Stimulated activated memory B cell treated with anti-CD40 and anti-IgM and Interleukin-4, amounts not matched to agents 10 μg/mL and 1 μg/mL and 100 μg/mL, for 72 hours (primary cell): Measurements from ENCODE around the gene EFHD2.
"Not testable (repeated sequence)": the region's sequence is repeated elsewhere in the genome, so short reads cannot be mapped to it uniquely, and the experiment has no call there.

Source experiments
- ATAC-seq: fragments of 150-1000 bp; cut with Tn5 transposase; 2 replicates; pipeline ENCODE4 v1.10.0; 2021
- H3K27ac Mint-ChIP-seq: one replicate; pipeline ENCODE4 v1.8.0; 2022; ENCODE audit warnings: mild to moderate bottlenecking, mixed read lengths
- H3K27me3 Mint-ChIP-seq: one replicate; pipeline ENCODE4 v1.8.0; 2022; ENCODE audit warnings: mixed read lengths
- H3K36me3 Mint-ChIP-seq: one replicate; pipeline ENCODE4 v1.8.0; 2022; ENCODE audit warnings: mixed read lengths
- H3K4me1 Mint-ChIP-seq: one replicate; pipeline ENCODE4 v1.8.0; 2022; ENCODE audit warnings: mixed read lengths
- H3K4me3 Mint-ChIP-seq: one replicate; pipeline ENCODE4 v1.8.0; 2022; ENCODE audit warnings: mild to moderate bottlenecking, moderate library complexity, mixed read lengths
- H3K9me3 Mint-ChIP-seq: one replicate; pipeline ENCODE4 v1.8.0; 2022; ENCODE audit warnings: mixed read lengths

EFHD2 gene

GRCh38 chr1:15444468-15445389 is 35.0 kb downstream of the EFHD2 start:
- ATAC-seq: no peak
- Mint-ChIP-seq H3K36me3 (no peaks in the 10 kb centered on the region), H3K27me3 (peaks cover 77% of the 10 kb centered on the region), H3K27ac (no peak overlapping the region), H3K9me3 (no peaks in the 10 kb centered on the region), H3K4me1 (no peaks in the 10 kb centered on the region), H3K4me3 (no peak overlapping the region)

GRCh38 chr1:15445390-15446122 is 35.9 kb downstream of the EFHD2 start:
- Mint-ChIP-seq H3K4me3 (no peak overlapping the region), H3K4me1 (no peaks in the 10 kb centered on the region), H3K9me3 (no peaks in the 10 kb centered on the region), H3K36me3 (no peaks in the 10 kb centered on the region), H3K27ac (no peak overlapping the region), H3K27me3 (peaks cover 79% of the 10 kb centered on the region)
- no peak for ATAC-seq

GRCh38 chr1:15446212-15446611 is 36.5 kb downstream of the EFHD2 start:
- Mint-ChIP-seq H3K27me3 (peaks cover 78% of the 10 kb centered on the region), H3K9me3 (no peaks in the 10 kb centered on the region), H3K36me3 (no peaks in the 10 kb centered on the region), H3K27ac (no peak overlapping the region), H3K4me3 (no peak overlapping the region), H3K4me1 (no peaks in the 10 kb centered on the region)
- no peak for ATAC-seq

- H3K36me3 Mint-ChIP-seq: no peaks in the 10 kb centered on the region
- no peak overlapping the region for H3K27ac Mint-ChIP-seq
- H3K9me3 Mint-ChIP-seq: no peaks in the 10 kb centered on the region
- H3K27me3 Mint-ChIP-seq: peaks cover 70% of the 10 kb centered on the region
- H3K4me1 Mint-ChIP-seq: no peaks in the 10 kb centered on the region
- no peak overlapping the region for H3K4me3 Mint-ChIP-seq
- no peak for ATAC-seq
Observed at GRCh38 chr1:15448877-15449462, 39.3 kb downstream of the EFHD2 start.

GRCh38 chr1:15449567-15449966 is 39.9 kb downstream of the EFHD2 start:
- H3K27me3 Mint-ChIP-seq: peaks cover 67% of the 10 kb centered on the region
- no peaks in the 10 kb centered on the region for H3K4me1 Mint-ChIP-seq
- no peak overlapping the region for H3K4me3 Mint-ChIP-seq
- no peaks in the 10 kb centered on the region for H3K36me3 Mint-ChIP-seq
- no peaks in the 10 kb centered on the region for H3K9me3 Mint-ChIP-seq
- no peak overlapping the region for H3K27ac Mint-ChIP-seq
- ATAC-seq: no peak

GRCh38 chr1:15451014-15451722 is 41.5 kb downstream of the EFHD2 start:
- H3K36me3 Mint-ChIP-seq: no peaks in the 10 kb centered on the region

GRCh38 chr1:15452216-15452615 is 42.5 kb downstream of the EFHD2 start:
- no peaks in the 10 kb centered on the region for H3K4me1 Mint-ChIP-seq
- no peak for ATAC-seq

More at GRCh38 chr1:15451014-15451722, 41.5 kb downstream of the EFHD2 start:
- no peak overlapping the region for H3K4me3 Mint-ChIP-seq
- H3K27ac Mint-ChIP-seq: no peak overlapping the region
- peaks cover 59% of the 10 kb centered on the region for H3K27me3 Mint-ChIP-seq
- no peaks in the 10 kb centered on the region for H3K4me1 Mint-ChIP-seq
- no peak for ATAC-seq
- no peaks in the 10 kb centered on the region for H3K9me3 Mint-ChIP-seq

GRCh38 chr1:15452866-15453571 is 43.3 kb downstream of the EFHD2 start:
- no peak overlapping the region for H3K27ac Mint-ChIP-seq
- no peaks in the 10 kb centered on the region for H3K4me1 Mint-ChIP-seq
- H3K27me3 Mint-ChIP-seq: peaks cover 56% of the 10 kb centered on the region
- no peaks in the 10 kb centered on the region for H3K9me3 Mint-ChIP-seq
- ATAC-seq: no peak
- no peak overlapping the region for H3K4me3 Mint-ChIP-seq
- no peaks in the 10 kb centered on the region for H3K36me3 Mint-ChIP-seq

More at GRCh38 chr1:15452216-15452615, 42.5 kb downstream of the EFHD2 start:
- no peak overlapping the region for H3K4me3 Mint-ChIP-seq
- no peak overlapping the region for H3K27ac Mint-ChIP-seq
- peaks cover 59% of the 10 kb centered on the region for H3K27me3 Mint-ChIP-seq
- H3K36me3 Mint-ChIP-seq: no peaks in the 10 kb centered on the region
- H3K9me3 Mint-ChIP-seq: no peaks in the 10 kb centered on the region

GRCh38 chr1:15453734-15454133 is 44.0 kb downstream of the EFHD2 start:
- Mint-ChIP-seq H3K27me3 (peaks cover 56% of the 10 kb centered on the region), H3K27ac (no peak overlapping the region), H3K4me3 (no peak overlapping the region), H3K4me1 (no peaks in the 10 kb centered on the region), H3K9me3 (no peaks in the 10 kb centered on the region), H3K36me3 (no peaks in the 10 kb centered on the region)
- ATAC-seq: no peak

- Mint-ChIP-seq H3K27ac (no peak overlapping the region), H3K9me3 (no peaks in the 10 kb centered on the region), H3K4me3 (no peak overlapping the region), H3K4me1 (no peaks in the 10 kb centered on the region), H3K27me3 (peaks cover 53% of the 10 kb centered on the region), H3K36me3 (no peaks in the 10 kb centered on the region)
- ATAC-seq: no peak
Observed at GRCh38 chr1:15454256-15454655, 44.6 kb downstream of the EFHD2 start.

GRCh38 chr1:15455522-15455921 is 45.8 kb downstream of the EFHD2 start:
- ATAC-seq: no peak
- Mint-ChIP-seq H3K27ac (no peak overlapping the region), H3K36me3 (no peaks in the 10 kb centered on the region), H3K27me3 (peaks cover 51% of the 10 kb centered on the region), H3K4me3 (no peak overlapping the region), H3K4me1 (no peaks in the 10 kb centered on the region), H3K9me3 (no peaks in the 10 kb centered on the region)

- no peak for ATAC-seq
- no peak within 1 kb of the TSS for H3K27ac Mint-ChIP-seq
- H3K36me3 Mint-ChIP-seq: no peaks in the 10 kb centered on the region
- H3K4me3 Mint-ChIP-seq: no peak within 1 kb of the TSS
- no peaks in the 10 kb centered on the region for H3K9me3 Mint-ChIP-seq
- H3K27me3 Mint-ChIP-seq: peaks cover 46% of the 10 kb centered on the region
- H3K4me1 Mint-ChIP-seq: no peaks in the 10 kb centered on the region
Observed at GRCh38 chr1:15456313-15456954, 46.7 kb downstream of the EFHD2 start, which contains the start of gene CELA2A. TSS of gene CELA2A (plus strand) at chr1:15456732. CDS start at chr1:15456754, 22 bp downstream.

GRCh38 chr1:15457585-15457984 is 47.9 kb downstream of the EFHD2 start:
- H3K4me1 Mint-ChIP-seq: no peaks in the 10 kb centered on the region
- H3K9me3 Mint-ChIP-seq: no peaks in the 10 kb centered on the region
- H3K4me3 Mint-ChIP-seq: no peak overlapping the region
- no peaks in the 10 kb centered on the region for H3K36me3 Mint-ChIP-seq
- ATAC-seq: no peak
- peaks cover 34% of the 10 kb centered on the region for H3K27me3 Mint-ChIP-seq
- no peak overlapping the region for H3K27ac Mint-ChIP-seq

GRCh38 chr1:15458388-15458787 is 48.7 kb downstream of the EFHD2 start:
- H3K4me1 Mint-ChIP-seq, H3K9me3 Mint-ChIP-seq, H3K36me3 Mint-ChIP-seq: not testable (repeated sequence)

More at GRCh38 chr1:15458388-15458787, 48.7 kb downstream of the EFHD2 start:
- H3K27ac Mint-ChIP-seq, H3K4me3 Mint-ChIP-seq, ATAC-seq: not testable (repeated sequence)
- H3K27me3 Mint-ChIP-seq: peaks cover 30% of the 10 kb centered on the region
